Heart left ventricle (tissue), 16 donors: Measurements from ENCODE around the gene MAPK10. TPM values are rescaled to one million over a fixed set of nuclear protein-coding genes. Genes with fewer than 3 reads are reported as not detected.

Experiments used
- ATAC-seq, 4 donors: fragments of 200-7000 bp; cut with Tn5 transposase; one replicate each; pipeline ENCODE4 v1.9.1; 2020 to 2022; ENCODE audit warnings: moderate library complexity in 4 of 4, mild to moderate bottlenecking in 3 of 4, moderate number of reproducible peaks in 1 of 4
- DNase-seq, 5 donors: peaks; one replicate each; pipeline ENCODE4 v3.0.0-alpha.2; 2020
- H3K27ac ChIP-seq, 12 donors: fragments of 200-600 bp; sonication (generic) in 4 of 12; one replicate each; pipeline versions ENCODE4 v1.5.0 to v1.8.0; 2016 to 2022; ENCODE audit warnings: mild to moderate bottlenecking in 2 of 12
- H3K27me3 ChIP-seq, 9 donors: fragments of 200-600 bp; sonication (generic) in 2 of 9; one replicate each; pipeline versions ENCODE4 v1.5.1 to v1.8.0; 2016 to 2022; ENCODE audit warnings: mild to moderate bottlenecking in 3 of 9
- H3K36me3 ChIP-seq, 9 donors: fragments of 200-600 bp; sonication (generic) in 2 of 9; one replicate each; pipeline versions ENCODE4 v1.5.0 to v1.8.0; 2018 to 2022; ENCODE audit warnings: mild to moderate bottlenecking in 2 of 9
- H3K4me1 ChIP-seq, 12 donors: fragments of 200-600 bp; sonication (generic) in 4 of 12; one replicate each; pipeline versions ENCODE4 v1.5.0 to v1.8.0; 2016 to 2022; ENCODE audit warnings: mild to moderate bottlenecking in 3 of 12
- H3K4me3 ChIP-seq, 12 donors: fragments of 200-600 bp; sonication (generic) in 4 of 12; one replicate each; pipeline versions ENCODE4 v1.5.0 to v1.8.0; 2017 to 2022; ENCODE audit warnings: mild to moderate bottlenecking in 9 of 12, moderate library complexity in 4 of 12
- H3K9me3 ChIP-seq, 12 donors: fragments of 200-600 bp; sonication (generic) in 4 of 12; one replicate each; pipeline versions ENCODE4 v1.5.0 to v1.8.0; 2016 to 2022; ENCODE audit warnings: mild to moderate bottlenecking in 1 of 12
- POLR2A ChIP-seq, 2 donors: fragments of 450-650 bp; IDR thresholded peaks; one replicate each; pipeline ENCODE4 v1.6.1; 2017; ENCODE audit warnings: antibody characterized with exemption in 2 of 2, mild to moderate bottlenecking in 2 of 2, moderate library complexity in 2 of 2
- WGBS, 4 donors: extraction: QIAGEN DNeasy Blood & Tissue Kit in 2 of 4; methylation state at CpG; one replicate each; pipeline versions ENCODE4 v1.1.5 to v1.1.7; 2013 to 2018; 5-methylcytosine and 5-hydroxymethylcytosine counted together
- intact Hi-C, 10 donors: fragments of 100-400 bp; cut with DNase I; formaldehyde crosslinking; loops; one replicate each; pipeline versions ENCODE4 v1.11.1 to v1.14.2; 2022
- polyA plus RNA-seq, 2 donors: library from polyadenylated mRNA; stranded (reverse); fragments of 200-250 nt; gene quantifications; one replicate each; pipeline ENCODE4 v1.2.3, GENCODE V29; 2013
- total RNA-seq, 9 donors: library from RNA; depleted of rRNA in 2 of 9; stranded (reverse); fragments of >200 nt in 2 of 9; fragmentation: NEBNext Ultra II Directional in 3 of 9; extraction: Animal tissue kit (Norgen Biotek cat#: 25700) in 3 of 9; gene quantifications; one replicate each; pipeline versions ENCODE4 v1.1.0 to v1.2.4, GENCODE V29; 2016 to 2023
- TF ChIP-seq, protein P1 (sequence below), 12 donors: fragments of 200-600 bp; sonication (generic) in 4 of 12; IDR thresholded peaks; one replicate each; pipeline versions ENCODE4 v1.5.0 to v1.8.0; 2018 to 2022; ENCODE audit warnings: antibody characterized with exemption in 12 of 12, mild to moderate bottlenecking in 5 of 12
- donor health status: ischemic (EF 13 %, LVEDD 7.1; RV severe dilation, severe dysfunction).
- donor health status: healthy with polysubstance abuse.
- donor health status: DM: no; HTN: yes; CAD: no.
- donor health status: DM: no; HTN: no; CAD: no.
- donor health status: ischemic (EF 25% LVEDD 6.9; RV normal size, moderate dysfunction).
- donor health status: ischemic (EF 25% LVEDD 5.7; RV mildly dilated, moderate dysfunction).
- donor health status: healthy.
- donor health status: DM: yes; HTN: yes; CAD: no.
- donor health status: ischemic (EF 35%, LVEDD 5.7; RV mildly dilated, moderate dysfunction).
- donor health status: nonischemic (EF 11% LVEDD 7.7; RV severe dilation, severe dysfunction).
- donor health status: DM: yes; HTN: yes; CAD: no.
- donor health status: PGD.
- donor health status: ischemic (EF 29% LVEDD 5.4; RV normal size, mild dysfunction).
- donor health status: nonischemic (EF 23%, LVEDD 6.1; RV moderate dilation, normal function).

MAPK10 gene
- total and polyA plus RNA-seq, 11 donors, result 0.87 to 14.1 (median 2.7) TPM

DNA sequence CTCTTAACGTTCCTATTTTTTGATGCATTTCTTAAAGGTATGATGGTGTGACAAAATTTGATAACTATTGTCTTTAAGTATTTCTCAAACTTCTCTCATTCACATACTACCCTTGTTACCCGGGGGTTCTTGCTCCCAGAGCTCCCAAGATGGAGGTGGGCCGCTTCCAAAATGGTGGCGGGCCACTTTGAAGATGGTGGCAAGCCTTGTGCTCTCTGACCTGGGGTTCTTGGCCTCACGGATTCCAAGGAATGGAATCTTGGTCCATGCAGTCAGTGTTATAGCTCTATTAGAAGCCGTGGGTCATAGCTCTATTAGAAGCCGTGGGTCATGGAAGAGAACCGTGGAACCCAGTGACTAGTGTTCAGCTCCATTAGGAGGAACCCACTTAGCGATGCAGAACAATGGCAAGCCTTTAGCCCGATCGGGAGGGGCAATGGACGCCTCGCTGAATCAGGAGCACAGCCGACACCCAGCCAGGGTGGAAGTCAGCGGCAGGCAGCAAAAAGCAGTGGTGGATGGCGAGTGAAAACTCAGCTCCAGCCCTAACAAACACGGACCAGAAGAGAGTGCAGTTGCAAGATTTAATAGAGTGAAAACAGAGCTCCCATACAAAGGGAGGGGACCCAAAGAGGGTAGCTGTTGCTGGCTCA lies 403.4 kb downstream of the MAPK10 start:
- H3K4me3 ChIP-seq, result no peak overlapping the region
- ATAC-seq (no peak), DNase-seq (no peak)
- H3K36me3 ChIP-seq, result no peaks in the 10 kb centered on the region
- H3K27me3 ChIP-seq, result no peaks in the 10 kb centered on the region
- 94 to 98% (median 97%) methylated on average over 17 of the region's 17 CpGs for WGBS, 4 donors
- intact Hi-C loops, result loop anchor here in 1 of 10 donors (10.0 kb wide), 1 partner anchor 372 kb away; no protein-coding TSS in a partner anchor
- H3K9me3 ChIP-seq, result no peaks in the 10 kb centered on the region
- no peak overlapping the region for H3K27ac ChIP-seq
- TF ChIP-seq, protein P1, sequence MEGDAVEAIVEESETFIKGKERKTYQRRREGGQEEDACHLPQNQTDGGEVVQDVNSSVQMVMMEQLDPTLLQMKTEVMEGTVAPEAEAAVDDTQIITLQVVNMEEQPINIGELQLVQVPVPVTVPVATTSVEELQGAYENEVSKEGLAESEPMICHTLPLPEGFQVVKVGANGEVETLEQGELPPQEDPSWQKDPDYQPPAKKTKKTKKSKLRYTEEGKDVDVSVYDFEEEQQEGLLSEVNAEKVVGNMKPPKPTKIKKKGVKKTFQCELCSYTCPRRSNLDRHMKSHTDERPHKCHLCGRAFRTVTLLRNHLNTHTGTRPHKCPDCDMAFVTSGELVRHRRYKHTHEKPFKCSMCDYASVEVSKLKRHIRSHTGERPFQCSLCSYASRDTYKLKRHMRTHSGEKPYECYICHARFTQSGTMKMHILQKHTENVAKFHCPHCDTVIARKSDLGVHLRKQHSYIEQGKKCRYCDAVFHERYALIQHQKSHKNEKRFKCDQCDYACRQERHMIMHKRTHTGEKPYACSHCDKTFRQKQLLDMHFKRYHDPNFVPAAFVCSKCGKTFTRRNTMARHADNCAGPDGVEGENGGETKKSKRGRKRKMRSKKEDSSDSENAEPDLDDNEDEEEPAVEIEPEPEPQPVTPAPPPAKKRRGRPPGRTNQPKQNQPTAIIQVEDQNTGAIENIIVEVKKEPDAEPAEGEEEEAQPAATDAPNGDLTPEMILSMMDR (IDR thresholded peaks at IDR 0.05), result no peak
- no peak for TF ChIP-seq POLR2A (IDR thresholded peaks at IDR 0.05)
- peaks cover 0 to 20% (median 9%) of the 10 kb centered on the region in 12 donors for H3K4me1 ChIP-seq

GRCh38 chr4:85955620-85956292 lies 404.1 kb downstream of the MAPK10 start:
- intact Hi-C loops, result loop anchor here in 1 of 10 donors (10.0 kb wide), 1 partner anchor 371 kb away; no protein-coding TSS in a partner anchor
- no peaks in the 10 kb centered on the region for H3K9me3 ChIP-seq
- no peaks in the 10 kb centered on the region for H3K36me3 ChIP-seq
- H3K27me3 ChIP-seq, result no peaks in the 10 kb centered on the region
- peaks cover 0 to 20% (median 10%) of the 10 kb centered on the region in 12 donors for H3K4me1 ChIP-seq
- H3K4me3 ChIP-seq, result no peak overlapping the region
- no peak overlapping the region for H3K27ac ChIP-seq
- ATAC-seq, result no peak
- DNase-seq, result no peak
- TF ChIP-seq, protein P1 (IDR thresholded peaks at IDR 0.05), result no peak
- TF ChIP-seq POLR2A (IDR thresholded peaks at IDR 0.05), result no peak

DNA sequence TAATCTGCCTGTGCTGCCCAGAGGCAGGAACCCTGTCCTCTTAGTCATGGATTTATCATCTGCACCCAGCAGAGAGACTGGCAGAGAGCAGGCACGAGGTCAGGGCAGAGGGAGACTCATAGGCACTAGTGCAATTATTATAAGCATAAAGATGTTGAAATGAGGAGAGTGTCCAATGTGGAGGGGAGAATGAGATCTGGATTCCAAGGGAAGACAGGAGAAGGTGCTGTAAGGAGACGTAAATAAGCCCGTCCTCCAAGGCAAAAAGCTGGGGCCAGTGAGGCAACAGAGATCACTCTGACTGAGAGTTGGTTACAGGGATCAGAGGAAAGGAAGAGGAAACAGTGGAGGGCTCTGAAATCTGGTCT lies 406.2 kb downstream of the MAPK10 start:
- ATAC-seq, result peak in 3 of 4 donors; percentile 72 to 89 (median 87)
- no peak overlapping the region for H3K27ac ChIP-seq
- intact Hi-C loops, result loop anchor here in 1 of 10 donors (10.0 kb wide), 1 partner anchor 369 kb away; no protein-coding TSS in a partner anchor

More for the DNA sequence above, 406.2 kb downstream of the MAPK10 start:
- WGBS, 4 donors, result 45 to 79% (median 65%) methylated on average over 3 of the region's 3 CpGs
- no peak for DNase-seq
- H3K4me3 ChIP-seq, result no peak overlapping the region
- H3K9me3 ChIP-seq, result no peaks in the 10 kb centered on the region
- TF ChIP-seq, protein P1 (IDR thresholded peaks at IDR 0.05), result no peak
- TF ChIP-seq POLR2A (IDR thresholded peaks at IDR 0.05), result no peak
- peaks cover 0 to 20% (median 10%) of the 10 kb centered on the region in 12 donors for H3K4me1 ChIP-seq
- H3K27me3 ChIP-seq, result no peaks in the 10 kb centered on the region
- H3K36me3 ChIP-seq, result no peaks in the 10 kb centered on the region
